WERI-Rb-1 (cell line): ENCODE data around the gene PRR12.
"Not testable (repeated sequence)": the region's sequence is repeated elsewhere in the genome, so short reads cannot be mapped to it uniquely, and the experiment has no call there.

Experiments used
- DNase-seq: peaks from one replicate; pipeline ENCODE4 v3.0.0-alpha.2; 2020
- H3K27ac ChIP-seq: fragments of 250-450 bp; sonication (Bioruptor Pico); 2 replicates; pipeline ENCODE4 v1.5.1; 2020; ENCODE audit warnings: mild to moderate bottlenecking, moderate library complexity
- H3K27me3 ChIP-seq: fragments of 250-450 bp; sonication (Bioruptor Pico); 2 replicates; pipeline ENCODE4 v1.5.1; 2021; ENCODE audit warnings: mild to moderate bottlenecking, low read depth, moderate library complexity; ENCODE audit not compliant: insufficient read depth, severe bottlenecking
- H3K36me3 ChIP-seq: fragments of 250-450 bp; sonication (Bioruptor Pico); 2 replicates; pipeline ENCODE4 v1.5.1; 2020; ENCODE audit warnings: mild to moderate bottlenecking, moderate library complexity
- H3K4me3 ChIP-seq: 2 replicates; pipeline ENCODE4 v1.5.1; 2011; ENCODE audit warnings: low read depth, mild to moderate bottlenecking, control low read depth, low read length
- H3K9me3 ChIP-seq: fragments of 250-450 bp; sonication (Bioruptor Pico); 2 replicates; pipeline ENCODE4 v1.5.1; 2021; ENCODE audit warnings: mild to moderate bottlenecking, moderate library complexity; ENCODE audit not compliant: severe bottlenecking
- TF ChIP-seq, protein P1 (sequence below): IDR thresholded peaks from 2 replicates; pipeline ENCODE4 v1.5.1; 2011; ENCODE audit warnings: low read depth, mild to moderate bottlenecking, control low read depth, inconsistent platforms, low read length

PRR12 gene

GRCh38 chr19:49616945-49617344 lies 26.0 kb downstream of the PRR12 start:
- no peak overlapping the region for H3K27ac ChIP-seq
- TF ChIP-seq, protein P1, sequence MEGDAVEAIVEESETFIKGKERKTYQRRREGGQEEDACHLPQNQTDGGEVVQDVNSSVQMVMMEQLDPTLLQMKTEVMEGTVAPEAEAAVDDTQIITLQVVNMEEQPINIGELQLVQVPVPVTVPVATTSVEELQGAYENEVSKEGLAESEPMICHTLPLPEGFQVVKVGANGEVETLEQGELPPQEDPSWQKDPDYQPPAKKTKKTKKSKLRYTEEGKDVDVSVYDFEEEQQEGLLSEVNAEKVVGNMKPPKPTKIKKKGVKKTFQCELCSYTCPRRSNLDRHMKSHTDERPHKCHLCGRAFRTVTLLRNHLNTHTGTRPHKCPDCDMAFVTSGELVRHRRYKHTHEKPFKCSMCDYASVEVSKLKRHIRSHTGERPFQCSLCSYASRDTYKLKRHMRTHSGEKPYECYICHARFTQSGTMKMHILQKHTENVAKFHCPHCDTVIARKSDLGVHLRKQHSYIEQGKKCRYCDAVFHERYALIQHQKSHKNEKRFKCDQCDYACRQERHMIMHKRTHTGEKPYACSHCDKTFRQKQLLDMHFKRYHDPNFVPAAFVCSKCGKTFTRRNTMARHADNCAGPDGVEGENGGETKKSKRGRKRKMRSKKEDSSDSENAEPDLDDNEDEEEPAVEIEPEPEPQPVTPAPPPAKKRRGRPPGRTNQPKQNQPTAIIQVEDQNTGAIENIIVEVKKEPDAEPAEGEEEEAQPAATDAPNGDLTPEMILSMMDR: no peak
- DNase-seq: no peak
- no peak overlapping the region for H3K4me3 ChIP-seq
- H3K9me3 ChIP-seq: no peaks in the 10 kb centered on the region
- H3K27me3 ChIP-seq: no peaks in the 10 kb centered on the region
- H3K36me3 ChIP-seq: peaks cover 69% of the 10 kb centered on the region

- peaks cover 69% of the 10 kb centered on the region for H3K36me3 ChIP-seq
- H3K27me3 ChIP-seq, H3K9me3 ChIP-seq, DNase-seq, H3K4me3 ChIP-seq, H3K27ac ChIP-seq: not testable (repeated sequence)
Observed at GRCh38 chr19:49617860-49618259, 26.9 kb downstream of the PRR12 start.

DNA sequence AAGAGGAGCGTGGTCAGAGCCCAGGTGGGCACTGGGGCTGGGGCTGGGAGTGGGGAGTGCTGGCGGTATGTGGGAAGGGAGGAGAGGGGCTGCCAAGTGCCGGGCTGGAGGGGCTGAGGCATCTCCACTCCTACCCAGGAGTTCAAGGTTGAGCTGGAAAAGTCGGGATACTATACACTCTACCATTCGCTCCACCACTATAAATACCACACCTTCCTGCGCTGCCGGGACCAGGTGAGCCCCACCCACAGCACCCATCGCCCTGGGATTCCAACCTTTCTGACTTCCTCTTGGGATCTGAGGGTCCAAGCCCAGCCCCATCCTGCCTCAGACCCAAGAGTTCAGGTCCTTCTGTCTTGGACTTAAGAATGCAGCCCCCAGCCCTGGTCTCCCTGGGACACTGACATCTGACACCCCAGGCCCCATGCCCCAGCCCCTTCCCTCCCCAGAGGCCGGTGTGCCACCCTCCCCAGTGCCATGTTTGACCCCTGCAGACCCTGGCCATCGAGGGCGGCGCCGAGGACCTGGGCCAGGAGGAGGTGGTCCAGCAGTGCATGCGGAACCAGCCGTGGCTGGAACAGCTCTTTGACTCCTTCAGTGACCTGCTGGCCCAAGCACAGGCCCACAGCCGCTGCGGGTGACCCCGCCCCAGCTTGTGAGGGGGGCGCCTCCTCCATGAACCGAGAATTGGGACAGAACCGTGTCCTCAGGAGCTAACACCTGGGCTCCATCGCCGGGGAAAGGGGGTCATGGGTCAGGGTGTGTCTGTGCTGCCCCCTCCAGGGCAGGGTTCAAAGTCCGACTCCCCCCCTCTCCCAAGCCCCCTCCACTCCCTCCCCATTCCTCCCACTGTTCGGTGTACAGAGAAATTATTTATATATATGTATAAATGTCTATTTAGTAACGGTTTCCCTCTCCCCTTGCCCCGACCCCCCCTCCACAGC lies 34.3 kb downstream of the PRR12 start:
- TF ChIP-seq, protein P1: no peak
- no peaks in the 10 kb centered on the region for H3K27me3 ChIP-seq
- H3K36me3 ChIP-seq: peaks cover 45% of the 10 kb centered on the region
- no peaks in the 10 kb centered on the region for H3K9me3 ChIP-seq
- no peak overlapping the region for H3K4me3 ChIP-seq
- no peak overlapping the region for H3K27ac ChIP-seq
- no peak for DNase-seq

GRCh38 chr19:49626226-49626625 lies 35.2 kb downstream of the PRR12 start:
- Histone ChIP-seq H3K4me3 (no peak overlapping the region), H3K27ac (no peak overlapping the region), H3K36me3 (peaks cover 44% of the 10 kb centered on the region), H3K9me3 (no peaks in the 10 kb centered on the region), H3K27me3 (no peaks in the 10 kb centered on the region)
- DNase-seq: no peak
- TF ChIP-seq, protein P1: no peak

DNA sequence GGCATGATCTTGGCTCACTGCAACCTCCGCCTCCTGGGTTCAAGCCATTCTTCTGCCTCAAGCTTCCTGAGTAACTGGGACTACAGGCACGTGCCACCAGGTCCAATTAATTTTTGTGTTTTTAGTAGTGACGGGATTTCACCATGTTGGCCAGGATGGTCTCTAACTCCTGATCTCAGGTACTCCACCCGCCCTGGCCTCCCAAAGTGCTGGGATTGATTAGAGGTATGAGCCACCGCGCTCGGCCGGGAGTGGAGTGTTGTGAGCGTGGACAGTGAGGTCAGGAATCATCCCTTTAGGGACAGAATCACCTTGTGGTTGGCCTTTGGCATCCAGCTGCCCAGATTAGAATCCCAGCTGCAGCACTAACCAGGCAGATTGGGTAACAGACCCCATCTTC lies 38.7 kb downstream of the PRR12 start:
- TF ChIP-seq, protein P1: no peak
- no peaks in the 10 kb centered on the region for H3K9me3 ChIP-seq
- no peak overlapping the region for H3K27ac ChIP-seq
- no peak for DNase-seq
- H3K27me3 ChIP-seq: no peaks in the 10 kb centered on the region
- H3K4me3 ChIP-seq: no peak overlapping the region
- H3K36me3 ChIP-seq: peaks cover 29% of the 10 kb centered on the region

DNA sequence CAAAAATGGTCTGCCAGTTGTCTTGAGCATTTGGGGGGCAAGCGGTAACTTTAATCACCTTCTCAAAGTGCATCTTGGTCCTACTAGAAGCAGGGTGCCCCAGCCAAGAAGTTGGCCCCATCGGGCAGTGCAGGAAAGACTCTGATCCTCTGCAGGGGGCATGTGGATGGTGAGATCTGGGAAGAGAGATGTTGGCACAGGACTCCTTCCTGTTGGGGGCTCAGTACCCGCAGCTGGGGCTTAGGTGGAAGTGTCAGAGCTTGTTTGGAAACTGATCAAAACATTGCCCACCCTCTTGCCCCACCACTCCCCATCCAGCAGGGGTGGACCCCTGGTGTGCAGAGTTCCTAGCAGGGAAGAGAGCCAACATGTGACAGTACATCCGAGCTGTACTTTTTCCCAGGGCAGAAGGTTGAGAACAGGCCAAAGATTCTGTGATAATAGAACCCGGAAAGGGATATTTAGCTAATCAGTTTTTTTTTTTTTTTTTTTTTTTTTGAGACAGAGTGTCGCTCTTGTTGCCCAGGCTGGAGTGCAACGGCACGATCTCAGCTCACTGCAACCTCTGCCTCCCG lies 40.1 kb downstream of the PRR12 start:
- Histone ChIP-seq H3K36me3 (peaks cover 25% of the 10 kb centered on the region), H3K27me3 (no peaks in the 10 kb centered on the region), H3K4me3 (no peak overlapping the region), H3K27ac (no peak overlapping the region), H3K9me3 (no peaks in the 10 kb centered on the region)
- TF ChIP-seq, protein P1: no peak
- DNase-seq: no peak
